ENCODE results near the gene FAM120A. TPM values are rescaled to one million over a fixed set of nuclear protein-coding genes. Genes with fewer than 3 reads are reported as not detected.

The FAM120A gene
- polyA plus RNA-seq, 1 experiment, result 89.4 TPM

DNA sequence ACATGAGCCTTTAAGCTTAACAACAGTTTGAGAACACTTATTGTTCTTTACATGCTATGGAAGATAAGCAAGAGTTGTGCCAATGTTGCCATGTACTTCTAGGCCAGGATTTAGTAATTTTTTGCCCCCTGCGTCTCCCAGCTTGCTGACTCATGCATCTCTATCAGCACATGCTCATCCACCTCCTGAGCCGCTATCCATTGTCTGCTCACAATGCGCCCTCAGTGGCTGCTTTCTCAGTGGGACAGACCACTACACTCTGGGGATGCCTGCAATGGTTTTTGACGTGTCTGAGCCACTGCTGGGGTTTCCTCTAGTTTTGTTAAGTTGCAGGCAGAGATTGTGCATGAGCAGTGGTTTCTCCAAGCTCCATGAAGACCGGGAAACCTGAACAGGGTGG, 74.0 kb downstream of the FAM120A start:
- CTCF ChIA-PET, result no interaction called here

DNA sequence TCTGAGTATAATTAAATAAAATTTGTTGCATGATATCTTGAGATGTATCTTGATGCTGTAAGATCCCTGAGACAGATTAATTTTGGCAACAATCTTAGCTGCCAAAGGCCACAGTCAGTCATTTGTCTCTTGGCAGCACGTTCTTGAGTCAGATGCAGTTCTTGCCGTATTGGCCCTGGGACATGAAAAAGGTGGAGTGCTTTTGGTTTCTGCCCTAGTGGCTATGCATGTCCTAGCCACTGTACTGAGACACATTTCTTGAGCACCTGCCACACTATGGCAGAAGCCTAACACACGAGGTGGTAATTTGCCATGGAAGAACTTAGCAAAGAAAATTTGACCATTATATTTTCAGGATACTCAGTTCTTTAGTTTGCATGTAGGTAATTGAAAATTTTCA, 79.9 kb downstream of the FAM120A start:
- ChIA-PET POLR2A (no interaction called here), CTCF (no interaction called here)
- no peak overlapping the region for H3K4me3 ChIP-seq (ENCODE audit: low read depth, low read length)
- no peak for DNase-seq (ENCODE audit: low read depth)
- no peak for TF ChIP-seq CTCF (IDR thresholded peaks at IDR 0.05; ENCODE audit: insufficient read depth, low read depth, low read length)
- H3K27me3 ChIP-seq (ENCODE audit: control insufficient read depth, insufficient read depth, low read length), result no peaks in the 10 kb centered on the region
- peaks cover 14% of the 10 kb centered on the region for H3K36me3 ChIP-seq (ENCODE audit: control insufficient read depth, insufficient read depth, low read length)

More for the DNA sequence above, 74.0 kb downstream of the FAM120A start:
- Histone ChIP-seq H3K27me3 (ENCODE audit: control insufficient read depth, insufficient read depth, low read length) (no peaks in the 10 kb centered on the region), H3K36me3 (ENCODE audit: control insufficient read depth, insufficient read depth, low read length) (peaks cover 17% of the 10 kb centered on the region), H3K4me3 (ENCODE audit: low read depth, low read length) (no peak overlapping the region)
- DNase-seq (ENCODE audit: low read depth), result no peak
- POLR2A ChIA-PET, result no interaction called here
- TF ChIP-seq CTCF (IDR thresholded peaks at IDR 0.05; ENCODE audit: insufficient read depth, low read depth, low read length), result no peak

- H3K36me3 ChIP-seq (ENCODE audit: control insufficient read depth, insufficient read depth, low read length), result peaks cover 14% of the 10 kb centered on the region
- H3K4me3 ChIP-seq (ENCODE audit: low read depth, low read length), result no peak overlapping the region
- ChIA-PET CTCF (no interaction called here), POLR2A (no interaction called here)
- H3K27me3 ChIP-seq (ENCODE audit: control insufficient read depth, insufficient read depth, low read length), result no peaks in the 10 kb centered on the region
- TF ChIP-seq CTCF (IDR thresholded peaks at IDR 0.05; ENCODE audit: insufficient read depth, low read depth, low read length), result no peak
- DNase-seq (ENCODE audit: low read depth), result no peak
Measured at GRCh38 chr9:93532141-93532540, 80.7 kb downstream of the FAM120A start.

GRCh38 chr9:93533863-93534262, 82.4 kb downstream of the FAM120A start:
- H3K27me3 ChIP-seq (ENCODE audit: control insufficient read depth, insufficient read depth, low read length), result no peaks in the 10 kb centered on the region
- peaks cover 13% of the 10 kb centered on the region for H3K36me3 ChIP-seq (ENCODE audit: control insufficient read depth, insufficient read depth, low read length)
- H3K4me3 ChIP-seq (ENCODE audit: low read depth, low read length), result no peak overlapping the region
- POLR2A ChIA-PET, result no interaction called here
- DNase-seq (ENCODE audit: low read depth), result no peak
- CTCF ChIA-PET, result no interaction called here
- TF ChIP-seq CTCF (IDR thresholded peaks at IDR 0.05; ENCODE audit: insufficient read depth, low read depth, low read length), result no peak

- ChIA-PET CTCF (interaction anchor here (1.7 kb wide), 1 partner anchor 30 kb away, joined by 6 read pairs; no protein-coding TSS in a partner anchor), POLR2A (no interaction called here)
- H3K36me3 ChIP-seq (ENCODE audit: control insufficient read depth, insufficient read depth, low read length), result peaks cover 11% of the 10 kb centered on the region
- no peak for TF ChIP-seq CTCF (IDR thresholded peaks at IDR 0.05; ENCODE audit: insufficient read depth, low read depth, low read length)
- no peaks in the 10 kb centered on the region for H3K27me3 ChIP-seq (ENCODE audit: control insufficient read depth, insufficient read depth, low read length)
- no peak for DNase-seq (ENCODE audit: low read depth)
- no peak overlapping the region for H3K4me3 ChIP-seq (ENCODE audit: low read depth, low read length)
Measured at GRCh38 chr9:93536167-93536566, 84.7 kb downstream of the FAM120A start.
